Tibial artery (tissue), 4 donors: ENCODE results near the gene TUBB6.

Source experiments
- DNase-seq, 2 donors: peaks; one replicate each; pipeline ENCODE4 v3.0.0-alpha.2; 2019
- H3K27ac ChIP-seq, 2 donors: fragments of 200-600 bp; sonication (generic) in 1 of 2; 1 replicate in 1 of 2; 2 replicates in 1 of 2; pipeline ENCODE4 v1.5.1; 2018 to 2019; ENCODE audit warnings: mild to moderate bottlenecking in 1 of 2
- H3K27me3 ChIP-seq, 2 donors: fragments of 200-600 bp; sonication (generic) in 1 of 2; one replicate each; pipeline versions ENCODE4 v1.5.1 to v1.6.0; 2016 to 2019
- H3K36me3 ChIP-seq, 3 donors: fragments of 200-600 bp; sonication (generic) in 2 of 3; one replicate each; pipeline ENCODE4 v1.5.1; 2016 to 2019; ENCODE audit warnings: mild to moderate bottlenecking in 2 of 3
- H3K4me1 ChIP-seq, 4 donors: fragments of 200-600 bp; sonication (generic) in 2 of 4; 1 replicate in 3 of 4; 2 replicates in 1 of 4; pipeline ENCODE4 v1.5.1; 2016 to 2019
- H3K4me3 ChIP-seq, 2 donors: fragments of 200-600 bp; sonication (generic) in 1 of 2; 1 replicate in 1 of 2; 2 replicates in 1 of 2; pipeline ENCODE4 v1.5.1; 2018 to 2019; ENCODE audit warnings: mild to moderate bottlenecking in 2 of 2
- H3K9me3 ChIP-seq, 3 donors: fragments of 200-600 bp; sonication (generic) in 1 of 3; one replicate each; pipeline ENCODE4 v1.5.1; 2016 to 2019
- intact Hi-C: fragments of 100-400 bp; cut with DNase I; formaldehyde crosslinking; loops from one replicate; pipeline ENCODE4 v1.15.0; 2023; ENCODE audit warnings: low total_unique reads
- TF ChIP-seq, protein P1 (sequence below), 2 experiments: fragments of 200-600 bp in 1 of 2; fragments of 450-650 bp in 1 of 2; IDR thresholded peaks; one replicate each; pipeline ENCODE4 v1.5.1; 2017 to 2019; ENCODE audit warnings: antibody characterized with exemption in 2 of 2, mild to moderate bottlenecking in 1 of 2, moderate library complexity in 1 of 2

Gene TUBB6

GRCh38 chr18:12274793-12275192 is 33.2 kb upstream of the TUBB6 start:
- Histone ChIP-seq H3K4me1 (peaks cover 0 to 37% (median 23%) of the 10 kb centered on the region in 4 donors), H3K27me3 (no peaks in the 10 kb centered on the region), H3K36me3 (no peaks in the 10 kb centered on the region), H3K9me3 (no peaks in the 10 kb centered on the region), H3K4me3 (no peak overlapping the region), H3K27ac (no peak overlapping the region)
- intact Hi-C loops = loop anchor here (5.0 to 10.0 kb wide), 2 partner anchors 33 to 380 kb away; partner anchors contain the start of genes SPIRE1 and TUBB6
- TF ChIP-seq, protein P1, sequence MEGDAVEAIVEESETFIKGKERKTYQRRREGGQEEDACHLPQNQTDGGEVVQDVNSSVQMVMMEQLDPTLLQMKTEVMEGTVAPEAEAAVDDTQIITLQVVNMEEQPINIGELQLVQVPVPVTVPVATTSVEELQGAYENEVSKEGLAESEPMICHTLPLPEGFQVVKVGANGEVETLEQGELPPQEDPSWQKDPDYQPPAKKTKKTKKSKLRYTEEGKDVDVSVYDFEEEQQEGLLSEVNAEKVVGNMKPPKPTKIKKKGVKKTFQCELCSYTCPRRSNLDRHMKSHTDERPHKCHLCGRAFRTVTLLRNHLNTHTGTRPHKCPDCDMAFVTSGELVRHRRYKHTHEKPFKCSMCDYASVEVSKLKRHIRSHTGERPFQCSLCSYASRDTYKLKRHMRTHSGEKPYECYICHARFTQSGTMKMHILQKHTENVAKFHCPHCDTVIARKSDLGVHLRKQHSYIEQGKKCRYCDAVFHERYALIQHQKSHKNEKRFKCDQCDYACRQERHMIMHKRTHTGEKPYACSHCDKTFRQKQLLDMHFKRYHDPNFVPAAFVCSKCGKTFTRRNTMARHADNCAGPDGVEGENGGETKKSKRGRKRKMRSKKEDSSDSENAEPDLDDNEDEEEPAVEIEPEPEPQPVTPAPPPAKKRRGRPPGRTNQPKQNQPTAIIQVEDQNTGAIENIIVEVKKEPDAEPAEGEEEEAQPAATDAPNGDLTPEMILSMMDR (IDR thresholded peaks at IDR 0.05) = no peak
- no peak for DNase-seq

GRCh38 chr18:12276736-12277554 is 31.1 kb upstream of the TUBB6 start:
- TF ChIP-seq, protein P1 (IDR thresholded peaks at IDR 0.05) = no peak
- DNase-seq = peak in 1 of 2 donors; percentile 85
- intact Hi-C loops = loop anchor here (10.0 kb wide), 1 partner anchor 378 kb away; the partner anchor contains the start of gene SPIRE1

GRCh38 chr18:12278215-12278671 is 29.8 kb upstream of the TUBB6 start:
- H3K9me3 ChIP-seq = no peaks in the 10 kb centered on the region
- peaks cover 0 to 46% (median 34%) of the 10 kb centered on the region in 4 donors for H3K4me1 ChIP-seq
- intact Hi-C loops = loop anchor here (10.0 kb wide), 1 partner anchor 377 kb away; the partner anchor contains the start of gene SPIRE1
- H3K4me3 ChIP-seq = peak overlapping the region; percentile 52 to 62
- DNase-seq = no peak
- no peaks in the 10 kb centered on the region for H3K36me3 ChIP-seq
- peak overlapping the region; percentile 98 to 100 for H3K27ac ChIP-seq
- no peaks in the 10 kb centered on the region for H3K27me3 ChIP-seq
- TF ChIP-seq, protein P1 (IDR thresholded peaks at IDR 0.05) = no peak

More at GRCh38 chr18:12276736-12277554, 31.1 kb upstream of the TUBB6 start:
- peaks cover 0 to 50% (median 33%) of the 10 kb centered on the region in 4 donors for H3K4me1 ChIP-seq
- no peaks in the 10 kb centered on the region for H3K9me3 ChIP-seq
- H3K27me3 ChIP-seq = no peaks in the 10 kb centered on the region
- no peaks in the 10 kb centered on the region for H3K36me3 ChIP-seq
- H3K4me3 ChIP-seq = peak overlapping the region in 1 of 2 donors; percentile 8
- H3K27ac ChIP-seq = peak overlapping the region; percentile 98 to 100

DNA sequence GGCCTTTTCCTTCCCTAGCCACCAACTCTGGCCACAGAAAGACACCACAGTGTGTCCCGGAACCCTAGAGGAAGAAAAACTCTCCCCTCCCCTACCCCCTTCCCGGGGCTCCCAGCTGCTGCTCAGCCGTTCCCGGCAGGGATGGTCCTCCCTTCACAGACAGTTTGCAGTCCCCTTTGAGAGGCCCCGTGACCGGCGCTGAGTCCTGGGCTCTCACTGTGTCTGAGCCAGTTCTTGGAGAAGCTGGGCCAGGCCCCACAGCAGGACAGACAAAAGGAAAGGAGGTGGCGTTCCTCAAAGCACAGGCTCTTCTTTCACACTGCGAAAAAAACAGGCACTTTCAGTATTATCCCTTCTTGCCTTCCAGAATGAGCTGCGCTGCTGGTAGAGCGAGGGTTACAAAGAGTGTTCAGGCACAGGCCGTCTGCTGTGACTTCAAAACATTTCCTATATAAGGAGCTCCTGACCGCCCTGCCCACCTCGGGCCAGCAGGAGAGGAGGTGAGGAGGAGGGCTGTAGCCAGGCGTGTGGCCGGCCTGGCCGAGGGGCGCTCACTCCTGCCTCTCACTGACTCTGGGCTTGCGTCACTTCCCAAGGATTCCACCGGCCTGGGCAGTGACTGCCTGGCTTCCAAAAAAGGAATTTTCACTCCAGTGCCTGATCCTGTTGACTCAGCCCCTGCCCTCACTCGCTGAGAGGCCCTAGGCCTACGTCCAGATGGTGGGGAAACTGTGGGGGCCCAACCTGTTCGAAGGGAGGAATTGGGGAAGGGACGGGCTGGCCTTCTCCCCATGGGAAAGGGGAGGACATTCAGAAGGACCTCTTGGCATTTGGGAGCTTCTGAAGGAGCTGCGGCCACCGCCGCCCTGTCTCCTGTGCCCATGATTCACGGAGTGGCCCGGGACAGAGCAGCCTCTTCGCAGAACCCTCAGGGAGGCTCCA is 29.0 kb upstream of the TUBB6 start:
- Histone ChIP-seq H3K27ac (peak overlapping the region; percentile 98 to 100), H3K4me1 (peaks cover 0 to 46% (median 34%) of the 10 kb centered on the region in 4 donors), H3K36me3 (no peaks in the 10 kb centered on the region), H3K9me3 (no peaks in the 10 kb centered on the region), H3K27me3 (no peaks in the 10 kb centered on the region), H3K4me3 (peak overlapping the region; percentile 52 to 62)
- TF ChIP-seq, protein P1 (IDR thresholded peaks at IDR 0.05) = peak; percentile 24 to 32
- intact Hi-C loops = loop anchor here (10.0 kb wide), 1 partner anchor 376 kb away; the partner anchor contains the start of gene SPIRE1
- DNase-seq = peak; percentile 90 to 97
